ENCODE results near the gene CFTR.
A peak's percentile ranks its signal among the peaks of the same experiment; 100 is the strongest.
"Not testable (repeated sequence)": the region's sequence is repeated elsewhere in the genome, so short reads cannot be mapped to it uniquely, and the experiment has no call there.

Gene CFTR

GRCh38 chr7:117479225-117480054 is at the start of gene CFTR:
TSS of gene CFTR (plus strand) at chr7:117480025. CDS start at chr7:117480095, 70 bp downstream.
- peak; percentile 45 for DNase-seq (ENCODE audit: low spot score)

DNA sequence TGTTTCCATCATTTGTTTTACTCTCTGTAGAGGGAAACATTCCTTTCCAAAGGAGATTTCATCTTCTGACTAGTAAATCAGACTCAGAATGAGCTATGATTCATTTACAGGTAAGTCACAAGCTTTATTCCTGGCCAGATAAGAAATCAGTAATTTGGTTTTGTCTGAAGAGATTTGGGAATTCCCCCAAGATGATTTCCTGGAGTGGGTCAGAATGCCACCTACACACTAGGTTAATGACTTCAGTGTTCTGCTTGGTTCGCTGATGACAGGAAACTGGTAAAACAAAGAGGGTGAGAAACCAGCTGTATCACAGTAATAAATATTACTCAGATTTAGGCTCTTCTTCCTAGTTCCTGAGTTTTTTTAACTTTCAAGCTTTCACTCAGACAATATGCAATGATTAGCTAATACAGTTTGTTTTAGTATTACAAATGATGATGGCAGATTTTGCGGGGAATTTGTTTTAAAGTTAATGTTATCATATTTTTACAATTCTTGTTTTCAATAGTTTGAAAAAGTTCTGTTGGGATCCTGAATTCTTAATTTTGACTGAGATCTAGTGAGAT is 44.3 kb upstream of the CFTR start:
- no peak for DNase-seq (ENCODE audit: low spot score)

DNA sequence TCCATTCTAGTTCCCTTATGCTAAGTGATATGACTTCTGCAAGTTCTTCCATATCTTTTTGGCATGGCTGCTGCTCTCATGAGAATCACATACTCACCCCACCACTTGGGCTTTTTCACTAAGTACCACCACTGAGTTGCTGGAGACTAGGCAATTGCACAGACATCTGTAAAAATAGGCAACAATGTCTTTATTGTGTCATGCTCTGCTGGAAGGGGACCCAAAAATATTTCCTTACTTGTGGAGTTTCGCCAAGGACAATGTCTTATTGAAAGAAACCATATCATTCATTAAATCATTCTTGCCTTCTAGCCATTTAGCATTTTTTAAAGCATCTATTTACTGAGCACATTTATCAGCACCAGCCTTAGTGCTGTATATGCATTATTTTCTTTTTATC is 35.2 kb upstream of the CFTR start:
- DNase-seq (ENCODE audit: low spot score), result no peak

DNA sequence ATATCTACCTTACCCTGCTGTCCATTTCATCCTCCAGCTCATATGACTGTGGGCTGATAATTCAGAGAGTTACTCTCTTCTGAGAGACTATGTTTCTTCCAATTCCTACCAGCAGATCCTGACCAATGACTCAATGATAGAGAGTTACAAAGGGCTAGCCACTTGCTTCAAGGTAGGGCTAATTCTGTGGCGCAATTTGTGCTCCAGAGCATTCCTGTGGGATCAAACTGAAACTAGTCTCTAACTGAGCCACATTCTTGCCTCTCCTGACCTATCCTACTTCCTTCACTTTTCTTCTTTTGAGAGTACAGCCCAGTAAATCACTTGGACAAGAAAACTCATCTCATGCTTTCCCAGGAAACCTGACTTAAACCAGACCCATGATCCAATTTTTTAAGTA is 34.6 kb upstream of the CFTR start:
- DNase-seq (ENCODE audit: low spot score), result no peak

GRCh38 chr7:117446220-117446815 is 33.5 kb upstream of the CFTR start:
- no peak for DNase-seq (ENCODE audit: low spot score)

DNA sequence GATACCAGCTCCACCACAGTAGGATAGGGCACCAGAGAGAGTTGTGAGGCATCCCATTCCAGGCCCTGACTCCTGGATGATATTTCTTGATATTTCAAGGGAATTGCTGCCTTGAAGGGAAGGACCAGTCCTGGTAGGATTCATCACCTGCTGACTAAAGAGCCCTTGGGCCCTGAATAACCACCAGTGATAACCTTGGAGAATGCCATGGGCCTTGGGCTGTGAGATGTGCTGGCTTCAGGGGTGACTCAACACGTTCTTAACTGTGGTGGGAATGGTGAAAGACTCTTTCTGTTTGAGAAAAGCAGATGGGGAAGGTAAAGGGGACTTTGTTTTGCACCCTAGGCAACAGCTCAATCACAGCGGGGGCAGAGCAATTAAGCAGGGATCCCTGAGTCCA is 31.2 kb upstream of the CFTR start:
- no peak for DNase-seq (ENCODE audit: low spot score)

- no peak for DNase-seq (ENCODE audit: low spot score)
These were observed 20.7 kb upstream of the CFTR start for GRCh38 chr7:117458977-117459583.

DNA sequence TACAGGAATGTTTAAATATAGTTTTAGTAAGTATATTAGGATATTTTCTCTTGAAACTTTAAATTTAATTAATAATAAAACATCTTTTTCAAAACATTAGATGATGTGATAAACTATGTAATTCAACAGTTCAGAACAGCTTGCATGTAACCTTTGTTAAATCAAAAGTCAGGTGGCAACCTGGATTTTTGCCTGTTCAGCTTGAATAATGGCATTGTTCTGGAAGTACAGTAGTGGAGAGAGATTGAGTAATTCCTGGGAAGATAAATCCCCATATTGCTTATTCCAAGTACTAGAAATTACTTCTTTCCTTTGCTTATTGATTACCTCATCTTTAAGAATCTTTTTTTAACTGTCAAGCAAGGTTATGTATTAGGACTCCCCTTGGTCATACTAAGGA is 20.1 kb upstream of the CFTR start:
- no peak for DNase-seq (ENCODE audit: low spot score)

DNA sequence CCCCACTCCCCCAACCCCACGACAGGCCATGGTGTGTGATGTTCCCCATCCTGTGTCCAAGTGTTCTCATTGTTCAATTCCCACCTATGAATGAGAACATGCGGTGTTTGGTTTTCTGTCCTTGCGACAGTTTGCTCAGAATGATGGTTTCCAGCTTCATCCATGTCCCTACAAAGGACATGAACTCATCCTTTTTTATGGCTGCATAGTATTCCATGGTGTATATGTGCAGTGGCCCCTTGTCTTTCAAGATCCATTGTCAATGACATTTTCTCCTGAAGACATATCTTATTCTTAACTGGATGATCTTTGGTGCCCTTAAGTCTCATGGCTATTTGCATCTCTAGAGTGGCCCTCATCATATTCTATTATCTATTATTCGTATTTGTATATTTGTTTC is 19.0 kb upstream of the CFTR start:
- not testable (repeated sequence) for DNase-seq (ENCODE audit: low spot score)

DNA sequence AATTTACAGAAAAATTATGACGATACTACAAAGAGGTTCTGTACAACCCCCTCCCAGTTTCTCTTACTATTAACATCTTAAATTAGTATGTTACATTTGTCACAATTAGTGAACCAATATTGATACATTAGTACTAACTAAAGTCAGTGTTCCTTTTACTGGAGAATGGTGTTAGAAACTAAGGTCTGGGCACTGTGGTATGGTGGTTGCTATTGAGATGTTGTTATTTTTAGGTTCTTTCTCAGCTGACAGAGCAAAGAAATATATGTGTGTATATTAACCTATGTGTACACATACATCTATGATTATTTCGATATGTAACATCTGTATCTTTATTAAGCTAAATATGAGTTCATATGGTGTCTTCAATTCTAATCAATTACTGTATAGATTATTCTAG is 11.7 kb upstream of the CFTR start:
- DNase-seq (ENCODE audit: low spot score), result no peak

GRCh38 chr7:117470777-117471176 is 9.0 kb upstream of the CFTR start:
- no peak for DNase-seq (ENCODE audit: low spot score)

DNA sequence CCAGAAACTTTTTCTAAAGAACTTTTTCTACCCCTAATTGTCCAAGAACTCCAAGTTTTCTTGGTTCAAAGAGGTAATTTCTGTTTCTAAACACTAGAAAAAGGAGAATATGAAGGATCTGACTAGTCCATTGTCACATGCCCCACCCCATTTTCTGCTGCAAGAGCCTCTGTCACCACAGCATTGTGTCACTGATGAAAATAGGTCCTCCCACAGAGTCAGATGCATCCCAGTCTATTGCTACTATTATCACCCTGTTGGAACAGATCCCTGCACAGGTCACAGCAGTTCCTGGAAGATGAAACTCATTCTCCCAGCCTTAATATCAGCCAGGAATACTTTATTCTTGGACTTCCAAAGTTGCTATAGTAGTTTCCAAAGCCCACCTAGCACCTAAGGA is 7.5 kb upstream of the CFTR start:
- no peak for DNase-seq (ENCODE audit: low spot score)

- no peak for DNase-seq (ENCODE audit: low spot score)
These were observed 3.1 kb upstream of the CFTR start for GRCh38 chr7:117476557-117477215.

GRCh38 chr7:117478836-117479224 is 995 bp upstream of the CFTR start:
- DNase-seq (ENCODE audit: low spot score), result peak; percentile 21

DNA sequence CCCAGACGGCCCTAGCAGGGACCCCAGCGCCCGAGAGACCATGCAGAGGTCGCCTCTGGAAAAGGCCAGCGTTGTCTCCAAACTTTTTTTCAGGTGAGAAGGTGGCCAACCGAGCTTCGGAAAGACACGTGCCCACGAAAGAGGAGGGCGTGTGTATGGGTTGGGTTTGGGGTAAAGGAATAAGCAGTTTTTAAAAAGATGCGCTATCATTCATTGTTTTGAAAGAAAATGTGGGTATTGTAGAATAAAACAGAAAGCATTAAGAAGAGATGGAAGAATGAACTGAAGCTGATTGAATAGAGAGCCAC is 184 bp downstream of the CFTR start:
- DNase-seq (ENCODE audit: low spot score), result no peak

DNA sequence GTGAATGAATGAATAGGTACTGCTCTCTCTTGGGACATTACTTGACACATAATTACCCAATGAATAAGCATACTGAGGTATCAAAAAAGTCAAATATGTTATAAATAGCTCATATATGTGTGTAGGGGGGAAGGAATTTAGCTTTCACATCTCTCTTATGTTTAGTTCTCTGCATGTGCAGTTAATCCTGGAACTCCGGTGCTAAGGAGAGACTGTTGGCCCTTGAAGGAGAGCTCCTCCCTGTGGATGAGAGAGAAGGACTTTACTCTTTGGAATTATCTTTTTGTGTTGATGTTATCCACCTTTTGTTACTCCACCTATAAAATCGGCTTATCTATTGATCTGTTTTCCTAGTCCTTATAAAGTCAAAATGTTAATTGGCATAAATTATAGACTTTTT is 1.2 kb downstream of the CFTR start:
- peak; percentile 7 for DNase-seq (ENCODE audit: low spot score)

- no peak for DNase-seq (ENCODE audit: low spot score)
These were observed 5.3 kb downstream of the CFTR start for GRCh38 chr7:117485118-117485620.

DNA sequence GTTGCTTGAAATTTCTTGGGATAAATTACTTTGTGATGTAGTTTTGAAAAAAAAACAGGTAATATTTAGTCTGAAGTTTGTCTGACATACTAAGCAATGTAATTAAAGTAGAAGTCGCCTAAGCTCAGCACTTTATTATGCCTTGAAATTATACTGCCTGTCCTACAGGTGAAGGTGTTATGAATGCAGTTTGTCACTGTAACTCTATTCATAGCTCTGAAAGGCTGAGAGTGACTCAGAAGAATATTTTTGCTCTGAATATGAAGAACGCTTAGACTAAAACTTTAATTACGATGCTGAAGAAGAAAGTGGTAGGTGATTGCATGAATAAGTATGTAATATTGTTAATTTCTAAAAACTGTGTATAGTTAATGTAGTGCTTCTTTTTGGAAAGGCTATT is 9.2 kb downstream of the CFTR start:
- DNase-seq (ENCODE audit: low spot score), result no peak

- no peak for DNase-seq (ENCODE audit: low spot score)
These were observed 9.6 kb downstream of the CFTR start for GRCh38 chr7:117489430-117489829.

- no peak for DNase-seq (ENCODE audit: low spot score)
These were observed 10.1 kb downstream of the CFTR start for GRCh38 chr7:117489911-117490310.

- no peak for DNase-seq (ENCODE audit: low spot score)
These were observed 12.8 kb downstream of the CFTR start for GRCh38 chr7:117492649-117493048.

GRCh38 chr7:117493460-117493859 is 13.6 kb downstream of the CFTR start:
- no peak for DNase-seq (ENCODE audit: low spot score)

GRCh38 chr7:117495308-117495707 is 15.5 kb downstream of the CFTR start:
- no peak for DNase-seq (ENCODE audit: low spot score)

Data from iPS-NIHi11 (cell line).